ENCODE results near the gene MBOAT7. TPM values are rescaled to one million over a fixed set of nuclear protein-coding genes. Genes with fewer than 3 reads are reported as not detected.

Gene MBOAT7
- total and polyA plus RNA-seq, 2 of the 4 experiments (the other 2 are of a cell fraction): 11.3 to 121 TPM

- Histone ChIP-seq H3K27me3 (ENCODE audit: control insufficient read depth, insufficient read depth, low read length) (no peaks in the 10 kb centered on the region), H3K9ac (ENCODE audit: low read depth, low read length) (no peak overlapping the region), H3K56ac (ENCODE audit: extremely low read depth, insufficient read depth, low read length) (no peak overlapping the region), H3K4me3 (ENCODE audit: insufficient read depth, low read depth, low read length) (no peak overlapping the region), H3K4ac (ENCODE audit: low read depth, low read length) (no peak overlapping the region), H3K27ac (ENCODE audit: insufficient read depth, low read length) (no peak overlapping the region), H3K4me2 (ENCODE audit: low read depth, low read length) (no peak overlapping the region), H3K36me3 (ENCODE audit: control insufficient read depth, insufficient read depth, low read length) (peaks cover 61% of the 10 kb centered on the region), H4K5ac (ENCODE audit: low read depth, low read length) (no peak overlapping the region), H2AK5ac (ENCODE audit: low read depth, low read length) (no peak overlapping the region), H2BK20ac (ENCODE audit: low read depth, low read length) (no peak overlapping the region), H2AK9ac (replicated peaks; ENCODE audit: low read depth, low read length, poor library complexity) (peak overlapping the region; percentile 1), H3K14ac (replicated peaks; ENCODE audit: low read depth, low read length) (no peak overlapping the region), H4K91ac (ENCODE audit: insufficient read depth, low read depth, low read length) (no peak overlapping the region), H2BK5ac (ENCODE audit: low read depth, low read length, poor library complexity, severe bottlenecking) (no peak overlapping the region), H2AFZ (replicated peaks; ENCODE audit: low read length, poor library complexity) (no peak overlapping the region), H3K79me1 (ENCODE audit: low read depth in 1 of 2, low read length in 2 of 2) (peaks cover 11 to 87% of the 10 kb centered on the region in 2 experiments), H4K8ac (ENCODE audit: low read depth in 2 of 2, low read length in 2 of 2) (no peak overlapping the region), H3K9me3 (ENCODE audit: control insufficient read depth, insufficient read depth, low read length) (no peaks in the 10 kb centered on the region), H2BK15ac (ENCODE audit: low read depth, low read length) (no peak overlapping the region), H3K4me1 (ENCODE audit: control insufficient read depth, insufficient read depth, low read length) (peaks cover 35% of the 10 kb centered on the region), H3K9me1 (ENCODE audit: insufficient read depth, low read length) (peaks cover 35% of the 10 kb centered on the region), H4K20me1 (ENCODE audit: insufficient read depth, low read length) (peaks cover 99% of the 10 kb centered on the region), H3K18ac (ENCODE audit: low read depth, low read length) (no peak overlapping the region), H2BK120ac (ENCODE audit: low read depth, low read length) (no peak overlapping the region), H3K23ac (ENCODE audit: low read depth, low read length) (no peak overlapping the region)
- ChIA-PET POLR2A (ENCODE audit: unreplicated experiment) (interaction anchor here (1.0 kb wide), 1 partner anchor 23 kb away, joined by 4 read pairs; no protein-coding TSS in a partner anchor), CTCF (no interaction called here)
- in situ Hi-C loops (cut with MboI; ENCODE audit: low sequenced_read_pairs): loop anchor here (10.0 kb wide), 1 partner anchor 249 kb away; no protein-coding TSS in a partner anchor
- TF ChIP-seq POLR2A (IDR thresholded peaks at IDR 0.05; ENCODE audit: low read depth, low read length) (no peak), CHD1 (IDR thresholded peaks at IDR 0.05; ENCODE audit: low read depth, low read length) (no peak), RAD21 (IDR thresholded peaks at IDR 0.05; ENCODE audit: low read length) (no peak)
- intact Hi-C loops (cut with micrococcal nuclease): no loop called here
- ATAC-seq (ENCODE audit: low read depth) (no peak), DNase-seq (no peak)
- no CpG with 5 or more reads among the region's 27 CpGs for WGBS, 2 experiments (ENCODE audit: extremely low coverage in 2 of 2, insufficient read length in 1 of 2)
- BruUV-seq (replicated peaks): no TSS peak
- dilution Hi-C loops (cut with HindIII; ENCODE audit: low sequenced_read_pairs, unreplicated experiment): no loop called here
Observed at GRCh38 chr19:54206030-54206830, 16.9 kb upstream of the MBOAT7 start.

Data from IMR-90 (cell line).